GM23338 (cell line): ENCODE results near the gene MACROD1. TPM values are rescaled to one million over a fixed set of nuclear protein-coding genes. Genes with fewer than 3 reads are reported as not detected.

Source experiments
- ATAC-seq: fragments of 200-7000 bp; cut with Tn5 transposase; 3 replicates; pipeline ENCODE4 v1.9.1; 2020
- DNase-seq: peaks from one replicate; pipeline ENCODE4 v3.0.0-alpha.2; 2015; ENCODE audit warnings: low spot score
- H2AFZ ChIP-seq: fragments of 200-600 bp; sonication (generic); 2 replicates; pipeline ENCODE4 v1.8.0; 2016; ENCODE audit warnings: antibody characterized with exemption, mild to moderate bottlenecking, moderate library complexity
- H3F3A ChIP-seq: fragments of 200-600 bp; sonication (generic); replicated peaks from 2 replicates; pipeline ENCODE4 v1.8.0; 2017; ENCODE audit warnings: antibody characterized with exemption, mixed run types, low read depth
- H3K27ac ChIP-seq: fragments of 200-600 bp; sonication (generic); 2 replicates; pipeline ENCODE4 v1.6.1; 2016; ENCODE audit warnings: low read depth
- H3K27me3 ChIP-seq: fragments of 200-600 bp; sonication (generic); 2 replicates; pipeline ENCODE4 v1.8.0; 2016; ENCODE audit warnings: mild to moderate bottlenecking, mixed run types, moderate library complexity; ENCODE audit not compliant: insufficient read depth
- H3K36me3 ChIP-seq: fragments of 200-600 bp; sonication (generic); 2 replicates; pipeline ENCODE4 v1.8.0; 2016; ENCODE audit warnings: mild to moderate bottlenecking; ENCODE audit not compliant: insufficient read depth
- H3K4me1 ChIP-seq: fragments of 200-600 bp; sonication (generic); 2 replicates; pipeline ENCODE4 v1.8.0; 2016; ENCODE audit warnings: mild to moderate bottlenecking, moderate library complexity; ENCODE audit not compliant: insufficient read depth
- H3K4me2 ChIP-seq: fragments of 200-600 bp; sonication (generic); 2 replicates; pipeline ENCODE4 v1.7.1; 2017; ENCODE audit warnings: mixed run types
- H3K4me3 ChIP-seq: fragments of 200-600 bp; sonication (generic); 2 replicates; pipeline ENCODE4 v1.6.1; 2016; ENCODE audit warnings: mixed run types
- H3K79me2 ChIP-seq: fragments of 200-600 bp; sonication (generic); replicated peaks from 2 replicates; pipeline ENCODE4 v1.8.0; 2017; ENCODE audit warnings: mild to moderate bottlenecking; ENCODE audit not compliant: insufficient read depth
- H3K9me2 ChIP-seq: fragments of 200-600 bp; sonication (generic); 2 replicates; pipeline ENCODE4 v1.8.0; 2017; ENCODE audit not compliant: insufficient read depth
- H4K20me1 ChIP-seq: fragments of 200-600 bp; sonication (generic); replicated peaks from 2 replicates; pipeline ENCODE4 v1.8.0; 2017; ENCODE audit warnings: mild to moderate bottlenecking; ENCODE audit not compliant: insufficient read depth
- H3K27ac Mint-ChIP-seq: 2 replicates; pipeline ENCODE4 v1.8.0; 2020; ENCODE audit warnings: inconsistent platforms, mild to moderate bottlenecking, moderate library complexity, mixed read lengths
- H3K27me3 Mint-ChIP-seq: 3 replicates; pipeline ENCODE4 v1.8.0; 2022; ENCODE audit warnings: low read depth, mild to moderate bottlenecking, moderate library complexity, mixed read lengths, inconsistent platforms; ENCODE audit not compliant: insufficient read depth, poor library complexity
- H3K36me3 Mint-ChIP-seq: 3 replicates; pipeline ENCODE4 v1.8.0; 2021; ENCODE audit warnings: low read depth, mild to moderate bottlenecking, inconsistent platforms, moderate library complexity, mixed read lengths
- H3K4me1 Mint-ChIP-seq: 3 replicates; pipeline ENCODE4 v1.8.0; 2020; ENCODE audit warnings: mild to moderate bottlenecking, inconsistent platforms, mixed read lengths
- H3K4me3 Mint-ChIP-seq: 3 replicates; pipeline ENCODE4 v1.8.0; 2021; ENCODE audit warnings: moderate library complexity, mild to moderate bottlenecking, inconsistent platforms, mixed read lengths
- H3K9me3 Mint-ChIP-seq: 3 replicates; pipeline ENCODE4 v1.8.0; 2020; ENCODE audit warnings: moderate library complexity, mild to moderate bottlenecking, inconsistent platforms, mixed read lengths
- CREB1 ChIP-seq: fragments of 250-450 bp; sonication (Bioruptor Pico); IDR thresholded peaks from 2 replicates; pipeline ENCODE4 v1.5.0; 2020; ENCODE audit warnings: low read depth, mild to moderate bottlenecking, moderate library complexity
- ETS1 ChIP-seq: IDR thresholded peaks from 2 replicates; pipeline ENCODE4 v1.6.1; 2016; ENCODE audit warnings: antibody characterized with exemption
- EZH2 ChIP-seq: fragments of 200-600 bp; sonication (generic); IDR thresholded peaks from one replicate; pipeline ENCODE4 v1.8.0; 2017; ENCODE audit warnings: antibody characterized with exemption, mild to moderate bottlenecking, low read depth; ENCODE audit not compliant: unreplicated experiment
- EZH2phosphoT487 ChIP-seq: fragments of 200-600 bp; sonication (generic); IDR thresholded peaks from one replicate; pipeline ENCODE4 v1.8.1; 2018; ENCODE audit warnings: antibody characterized with exemption; ENCODE audit not compliant: unreplicated experiment
- JUNB ChIP-seq: IDR thresholded peaks from one replicate; pipeline ENCODE4 v1.6.1; 2016; ENCODE audit warnings: antibody characterized with exemption; ENCODE audit not compliant: unreplicated experiment
- NANOG ChIP-seq: IDR thresholded peaks from 2 replicates; pipeline ENCODE4 v1.6.1; 2016; ENCODE audit warnings: antibody characterized with exemption, borderline replicate concordance
- POLR2AphosphoS5 ChIP-seq: IDR thresholded peaks from 2 replicates; pipeline ENCODE4 v1.6.1; 2016; ENCODE audit warnings: antibody characterized with exemption, low read depth
- STAT1 ChIP-seq: IDR thresholded peaks from one replicate; pipeline ENCODE4 v1.6.1; 2016; ENCODE audit warnings: antibody characterized with exemption; ENCODE audit not compliant: unreplicated experiment
- ZNF114 ChIP-seq: fragments of 250-450 bp; sonication (Bioruptor Pico); IDR thresholded peaks from 2 replicates; pipeline ENCODE4 v1.5.0; 2020; ENCODE audit warnings: mild to moderate bottlenecking, moderate library complexity
- ZNF331 ChIP-seq: fragments of 250-450 bp; sonication (Bioruptor Pico); IDR thresholded peaks from 2 replicates; pipeline ENCODE4 v1.5.0; 2020; ENCODE audit warnings: low read depth, mild to moderate bottlenecking, moderate library complexity
- polyA plus RNA-seq: library from polyadenylated mRNA; unstranded; fragments of >200 nt; fragmentation: Nextera tagmentation; extraction: Ambion mirVana; gene quantifications from 2 replicates; pipeline ENCODE4 v1.2.1, GENCODE V29; 2016
- total RNA-seq: library from RNA; depleted of rRNA; stranded (reverse); fragments of >200 nt; shearing (Covaris generic); gene quantifications from 2 replicates; pipeline ENCODE4 v1.2.3, GENCODE V29; 2014
- TF ChIP-seq, protein P1 (sequence below): fragments of 250-450 bp; sonication (Bioruptor Pico); IDR thresholded peaks from 2 replicates; pipeline ENCODE4 v1.5.0; 2020; ENCODE audit warnings: mild to moderate bottlenecking, moderate library complexity
- TF ChIP-seq, protein P2 (sequence below), 2 experiments: fragments of 200-600 bp in 1 of 2; sonication (generic) in 1 of 2; conservative IDR thresholded peaks; 2 replicates each; pipeline versions ENCODE4 v1.5.1 to v1.6.1; 2016 to 2017; ENCODE audit warnings: antibody characterized with exemption in 2 of 2, low read depth in 2 of 2, mild to moderate bottlenecking in 2 of 2, moderate library complexity in 1 of 2
- TF ChIP-seq, protein P3 (sequence below): IDR thresholded peaks from one replicate; pipeline ENCODE4 v1.6.1; 2018; ENCODE audit warnings: antibody characterized with exemption; ENCODE audit not compliant: unreplicated experiment

MACROD1 gene
- total and polyA plus RNA-seq, 2 experiments from 2014 or later, result 33.0 to 51.6 TPM

GRCh38 chr11:64095949-64096348 lies 70.0 kb downstream of the MACROD1 start:
- peaks cover 6% of the 10 kb centered on the region for H4K20me1 ChIP-seq
- peaks cover 3% of the 10 kb centered on the region; the same call in 1 of the 2 replicates for H3K4me1 ChIP-seq
- DNase-seq (no peak), ATAC-seq (no peak)
- H3K79me2 ChIP-seq, result no peaks in the 10 kb centered on the region
- no peak overlapping the region for H3K4me3 ChIP-seq
- H3K27me3 ChIP-seq, result peaks cover 22% of the 10 kb centered on the region
- H2AFZ ChIP-seq, result no peak overlapping the region
- Mint-ChIP-seq H3K27ac (no peak overlapping the region), H3K4me3 (no peak overlapping the region), H3K9me3 (no peaks in the 10 kb centered on the region; the same call in 2 of the 3 replicates), H3K27me3 (peaks cover 52% of the 10 kb centered on the region), H3K4me1 (peaks cover 31% of the 10 kb centered on the region), H3K36me3 (no peaks in the 10 kb centered on the region; the same call in 2 of the 3 replicates)
- no peak overlapping the region for H3K4me2 ChIP-seq
- 0 out of 2 replicates have a peak, but pooled peaks cover 15% of the 10 kb centered on the region for H3F3A ChIP-seq
- no peak overlapping the region for H3K27ac ChIP-seq
- H3K9me2 ChIP-seq, result peaks cover 4% of the 10 kb centered on the region; the same call in 1 of the 2 replicates
- H3K36me3 ChIP-seq, result no peaks in the 10 kb centered on the region
- TF ChIP-seq ZNF114 (CRISPR knock-in tag) (no peak), ZNF331 (CRISPR knock-in tag) (no peak), STAT1 (no peak), NANOG (no peak), POLR2AphosphoS5 (no peak), CREB1 (no peak), EZH2 (no peak), JUNB (no peak), EZH2phosphoT487 (no peak), ETS1 (no peak)
- TF ChIP-seq, protein P1, sequence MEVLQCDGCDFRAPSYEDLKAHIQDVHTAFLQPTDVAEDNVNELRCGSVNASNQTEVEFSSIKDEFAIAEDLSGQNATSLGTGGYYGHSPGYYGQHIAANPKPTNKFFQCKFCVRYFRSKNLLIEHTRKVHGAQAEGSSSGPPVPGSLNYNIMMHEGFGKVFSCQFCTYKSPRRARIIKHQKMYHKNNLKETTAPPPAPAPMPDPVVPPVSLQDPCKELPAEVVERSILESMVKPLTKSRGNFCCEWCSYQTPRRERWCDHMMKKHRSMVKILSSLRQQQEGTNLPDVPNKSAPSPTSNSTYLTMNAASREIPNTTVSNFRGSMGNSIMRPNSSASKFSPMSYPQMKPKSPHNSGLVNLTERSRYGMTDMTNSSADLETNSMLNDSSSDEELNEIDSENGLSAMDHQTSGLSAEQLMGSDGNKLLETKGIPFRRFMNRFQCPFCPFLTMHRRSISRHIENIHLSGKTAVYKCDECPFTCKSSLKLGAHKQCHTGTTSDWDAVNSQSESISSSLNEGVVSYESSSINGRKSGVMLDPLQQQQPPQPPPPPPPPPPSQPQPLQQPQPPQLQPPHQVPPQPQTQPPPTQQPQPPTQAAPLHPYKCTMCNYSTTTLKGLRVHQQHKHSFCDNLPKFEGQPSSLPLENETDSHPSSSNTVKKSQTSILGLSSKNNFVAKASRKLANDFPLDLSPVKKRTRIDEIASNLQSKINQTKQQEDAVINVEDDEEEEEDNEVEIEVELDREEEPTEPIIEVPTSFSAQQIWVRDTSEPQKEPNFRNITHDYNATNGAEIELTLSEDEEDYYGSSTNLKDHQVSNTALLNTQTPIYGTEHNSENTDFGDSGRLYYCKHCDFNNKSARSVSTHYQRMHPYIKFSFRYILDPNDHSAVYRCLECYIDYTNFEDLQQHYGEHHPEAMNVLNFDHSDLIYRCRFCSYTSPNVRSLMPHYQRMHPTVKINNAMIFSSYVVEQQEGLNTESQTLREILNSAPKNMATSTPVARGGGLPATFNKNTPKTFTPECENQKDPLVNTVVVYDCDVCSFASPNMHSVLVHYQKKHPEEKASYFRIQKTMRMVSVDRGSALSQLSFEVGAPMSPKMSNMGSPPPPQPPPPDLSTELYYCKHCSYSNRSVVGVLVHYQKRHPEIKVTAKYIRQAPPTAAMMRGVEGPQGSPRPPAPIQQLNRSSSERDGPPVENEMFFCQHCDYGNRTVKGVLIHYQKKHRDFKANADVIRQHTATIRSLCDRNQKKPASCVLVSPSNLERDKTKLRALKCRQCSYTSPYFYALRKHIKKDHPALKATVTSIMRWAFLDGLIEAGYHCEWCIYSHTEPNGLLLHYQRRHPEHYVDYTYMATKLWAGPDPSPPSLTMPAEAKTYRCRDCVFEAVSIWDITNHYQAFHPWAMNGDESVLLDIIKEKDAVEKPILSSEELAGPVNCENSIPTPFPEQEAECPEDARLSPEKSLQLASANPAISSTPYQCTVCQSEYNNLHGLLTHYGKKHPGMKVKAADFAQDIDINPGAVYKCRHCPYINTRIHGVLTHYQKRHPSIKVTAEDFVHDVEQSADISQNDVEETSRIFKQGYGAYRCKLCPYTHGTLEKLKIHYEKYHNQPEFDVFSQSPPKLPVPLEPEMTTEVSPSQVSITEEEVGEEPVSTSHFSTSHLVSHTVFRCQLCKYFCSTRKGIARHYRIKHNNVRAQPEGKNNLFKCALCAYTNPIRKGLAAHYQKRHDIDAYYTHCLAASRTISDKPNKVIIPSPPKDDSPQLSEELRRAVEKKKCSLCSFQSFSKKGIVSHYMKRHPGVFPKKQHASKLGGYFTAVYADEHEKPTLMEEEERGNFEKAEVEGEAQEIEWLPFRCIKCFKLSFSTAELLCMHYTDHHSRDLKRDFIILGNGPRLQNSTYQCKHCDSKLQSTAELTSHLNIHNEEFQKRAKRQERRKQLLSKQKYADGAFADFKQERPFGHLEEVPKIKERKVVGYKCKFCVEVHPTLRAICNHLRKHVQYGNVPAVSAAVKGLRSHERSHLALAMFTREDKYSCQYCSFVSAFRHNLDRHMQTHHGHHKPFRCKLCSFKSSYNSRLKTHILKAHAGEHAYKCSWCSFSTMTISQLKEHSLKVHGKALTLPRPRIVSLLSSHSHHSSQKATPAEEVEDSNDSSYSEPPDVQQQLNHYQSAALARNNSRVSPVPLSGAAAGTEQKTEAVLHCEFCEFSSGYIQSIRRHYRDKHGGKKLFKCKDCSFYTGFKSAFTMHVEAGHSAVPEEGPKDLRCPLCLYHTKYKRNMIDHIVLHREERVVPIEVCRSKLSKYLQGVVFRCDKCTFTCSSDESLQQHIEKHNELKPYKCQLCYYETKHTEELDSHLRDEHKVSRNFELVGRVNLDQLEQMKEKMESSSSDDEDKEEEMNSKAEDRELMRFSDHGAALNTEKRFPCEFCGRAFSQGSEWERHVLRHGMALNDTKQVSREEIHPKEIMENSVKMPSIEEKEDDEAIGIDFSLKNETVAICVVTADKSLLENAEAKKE (CRISPR knock-in tag), result no peak
- TF ChIP-seq, protein P2, sequence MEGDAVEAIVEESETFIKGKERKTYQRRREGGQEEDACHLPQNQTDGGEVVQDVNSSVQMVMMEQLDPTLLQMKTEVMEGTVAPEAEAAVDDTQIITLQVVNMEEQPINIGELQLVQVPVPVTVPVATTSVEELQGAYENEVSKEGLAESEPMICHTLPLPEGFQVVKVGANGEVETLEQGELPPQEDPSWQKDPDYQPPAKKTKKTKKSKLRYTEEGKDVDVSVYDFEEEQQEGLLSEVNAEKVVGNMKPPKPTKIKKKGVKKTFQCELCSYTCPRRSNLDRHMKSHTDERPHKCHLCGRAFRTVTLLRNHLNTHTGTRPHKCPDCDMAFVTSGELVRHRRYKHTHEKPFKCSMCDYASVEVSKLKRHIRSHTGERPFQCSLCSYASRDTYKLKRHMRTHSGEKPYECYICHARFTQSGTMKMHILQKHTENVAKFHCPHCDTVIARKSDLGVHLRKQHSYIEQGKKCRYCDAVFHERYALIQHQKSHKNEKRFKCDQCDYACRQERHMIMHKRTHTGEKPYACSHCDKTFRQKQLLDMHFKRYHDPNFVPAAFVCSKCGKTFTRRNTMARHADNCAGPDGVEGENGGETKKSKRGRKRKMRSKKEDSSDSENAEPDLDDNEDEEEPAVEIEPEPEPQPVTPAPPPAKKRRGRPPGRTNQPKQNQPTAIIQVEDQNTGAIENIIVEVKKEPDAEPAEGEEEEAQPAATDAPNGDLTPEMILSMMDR (conservative IDR thresholded peaks at IDR 0.05; ENCODE audit: low read depth in 2 of 2), result no peak
- TF ChIP-seq, protein P3, sequence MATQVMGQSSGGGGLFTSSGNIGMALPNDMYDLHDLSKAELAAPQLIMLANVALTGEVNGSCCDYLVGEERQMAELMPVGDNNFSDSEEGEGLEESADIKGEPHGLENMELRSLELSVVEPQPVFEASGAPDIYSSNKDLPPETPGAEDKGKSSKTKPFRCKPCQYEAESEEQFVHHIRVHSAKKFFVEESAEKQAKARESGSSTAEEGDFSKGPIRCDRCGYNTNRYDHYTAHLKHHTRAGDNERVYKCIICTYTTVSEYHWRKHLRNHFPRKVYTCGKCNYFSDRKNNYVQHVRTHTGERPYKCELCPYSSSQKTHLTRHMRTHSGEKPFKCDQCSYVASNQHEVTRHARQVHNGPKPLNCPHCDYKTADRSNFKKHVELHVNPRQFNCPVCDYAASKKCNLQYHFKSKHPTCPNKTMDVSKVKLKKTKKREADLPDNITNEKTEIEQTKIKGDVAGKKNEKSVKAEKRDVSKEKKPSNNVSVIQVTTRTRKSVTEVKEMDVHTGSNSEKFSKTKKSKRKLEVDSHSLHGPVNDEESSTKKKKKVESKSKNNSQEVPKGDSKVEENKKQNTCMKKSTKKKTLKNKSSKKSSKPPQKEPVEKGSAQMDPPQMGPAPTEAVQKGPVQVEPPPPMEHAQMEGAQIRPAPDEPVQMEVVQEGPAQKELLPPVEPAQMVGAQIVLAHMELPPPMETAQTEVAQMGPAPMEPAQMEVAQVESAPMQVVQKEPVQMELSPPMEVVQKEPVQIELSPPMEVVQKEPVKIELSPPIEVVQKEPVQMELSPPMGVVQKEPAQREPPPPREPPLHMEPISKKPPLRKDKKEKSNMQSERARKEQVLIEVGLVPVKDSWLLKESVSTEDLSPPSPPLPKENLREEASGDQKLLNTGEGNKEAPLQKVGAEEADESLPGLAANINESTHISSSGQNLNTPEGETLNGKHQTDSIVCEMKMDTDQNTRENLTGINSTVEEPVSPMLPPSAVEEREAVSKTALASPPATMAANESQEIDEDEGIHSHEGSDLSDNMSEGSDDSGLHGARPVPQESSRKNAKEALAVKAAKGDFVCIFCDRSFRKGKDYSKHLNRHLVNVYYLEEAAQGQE, result no peak
